Measurements from ENCODE around the gene GTPBP3.
"Not testable (repeated sequence)": the region's sequence is repeated elsewhere in the genome, so short reads cannot be mapped to it uniquely, and the experiment has no call there.

Gene GTPBP3, protein sequence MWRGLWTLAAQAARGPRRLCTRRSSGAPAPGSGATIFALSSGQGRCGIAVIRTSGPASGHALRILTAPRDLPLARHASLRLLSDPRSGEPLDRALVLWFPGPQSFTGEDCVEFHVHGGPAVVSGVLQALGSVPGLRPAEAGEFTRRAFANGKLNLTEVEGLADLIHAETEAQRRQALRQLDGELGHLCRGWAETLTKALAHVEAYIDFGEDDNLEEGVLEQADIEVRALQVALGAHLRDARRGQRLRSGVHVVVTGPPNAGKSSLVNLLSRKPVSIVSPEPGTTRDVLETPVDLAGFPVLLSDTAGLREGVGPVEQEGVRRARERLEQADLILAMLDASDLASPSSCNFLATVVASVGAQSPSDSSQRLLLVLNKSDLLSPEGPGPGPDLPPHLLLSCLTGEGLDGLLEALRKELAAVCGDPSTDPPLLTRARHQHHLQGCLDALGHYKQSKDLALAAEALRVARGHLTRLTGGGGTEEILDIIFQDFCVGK

GRCh38 chr19:17336872-17337674 is at the start of gene GTPBP3:
GTPBP3 (plus strand) TSS chr19:17337553; CDS start chr19:17337612, 59 bp downstream.
- DNase-seq (ENCODE audit: low read depth), result peak; percentile 91
- peak within 1 kb of the TSS; percentile 65 for H3K4me3 ChIP-seq (ENCODE audit: control insufficient read depth, low read depth, low read length)
- no peak for TF ChIP-seq CTCF (IDR thresholded peaks at IDR 0.05; ENCODE audit: control insufficient read depth, insufficient read depth, low read depth, low read length, missing control alignments)

- TF ChIP-seq CTCF (IDR thresholded peaks at IDR 0.05; ENCODE audit: control insufficient read depth, insufficient read depth, low read depth, low read length, missing control alignments), result no peak
- H3K4me3 ChIP-seq (ENCODE audit: control insufficient read depth, low read depth, low read length), result peak overlapping the region; percentile 5; the same call in 1 of the 2 replicates
- DNase-seq (ENCODE audit: low read depth), result peak; percentile 61
Observed at GRCh38 chr19:17289489-17289888, 47.9 kb upstream of the GTPBP3 start.

DNA sequence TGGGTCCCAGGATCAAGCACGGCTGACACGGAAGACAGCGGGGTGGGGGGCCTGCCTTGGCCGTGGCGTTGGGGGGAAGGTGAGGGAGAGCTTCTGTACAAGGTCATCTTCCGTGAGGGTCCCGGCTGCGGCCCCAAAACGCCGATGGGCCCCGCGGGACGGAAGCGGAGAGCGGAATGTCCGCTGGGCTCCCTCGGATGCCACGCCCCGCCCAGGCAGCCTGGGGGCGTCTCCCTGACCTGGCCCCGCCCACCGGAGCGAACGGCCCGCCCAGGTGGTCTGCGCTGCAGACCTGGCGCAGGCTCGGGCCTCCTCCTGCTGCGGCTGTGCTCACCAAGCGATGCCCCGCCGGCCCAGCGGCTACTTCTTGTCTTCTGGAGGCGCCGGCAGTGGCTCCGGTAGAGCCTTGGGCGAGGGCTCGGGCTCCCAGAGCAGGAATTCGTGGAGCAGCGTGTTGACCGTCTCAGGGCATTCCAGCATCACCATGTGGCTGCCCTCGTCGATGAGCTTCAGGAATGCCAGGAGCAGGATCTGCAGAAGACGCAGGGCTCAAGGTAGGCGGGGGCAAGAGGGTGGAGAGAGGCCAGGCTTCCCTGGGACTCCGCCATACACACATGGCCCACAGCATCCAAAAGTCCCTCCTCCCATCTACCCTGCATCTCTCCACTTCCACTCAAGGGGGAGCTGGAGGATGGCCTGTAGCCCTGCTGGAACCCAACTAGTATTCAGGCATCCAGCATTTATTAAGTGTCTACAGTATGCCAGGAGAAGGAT is 44.9 kb upstream of the GTPBP3 start:
- no peak for DNase-seq (ENCODE audit: low read depth)

DNA sequence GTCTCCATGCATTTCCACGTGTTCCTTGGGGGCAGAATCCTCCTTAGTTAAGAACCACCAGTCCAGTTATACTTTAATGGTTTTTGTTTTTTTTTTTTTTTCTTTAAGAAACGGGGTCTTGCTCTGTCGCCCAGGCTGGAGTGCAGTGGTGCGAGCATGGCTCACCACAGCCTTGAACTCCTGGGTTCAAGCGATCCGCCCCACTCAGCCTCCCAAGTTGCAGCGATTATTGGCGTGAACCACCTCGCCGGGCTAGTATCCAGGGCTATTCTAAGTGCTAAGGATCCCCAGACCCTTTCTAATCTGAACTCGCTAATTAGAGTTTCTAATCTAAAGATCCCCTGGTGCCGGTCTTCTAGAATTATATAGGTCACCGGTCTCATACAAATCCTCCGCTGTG is 43.7 kb upstream of the GTPBP3 start:
- DNase-seq (ENCODE audit: low read depth), result no peak
- H3K4me3 ChIP-seq (ENCODE audit: control insufficient read depth, low read depth, low read length), result no peak overlapping the region
- TF ChIP-seq CTCF (IDR thresholded peaks at IDR 0.05; ENCODE audit: control insufficient read depth, insufficient read depth, low read depth, low read length, missing control alignments), result no peak

More for the DNA sequence above, 44.9 kb upstream of the GTPBP3 start:
- peak overlapping the region; percentile 44 for H3K4me3 ChIP-seq (ENCODE audit: control insufficient read depth, low read depth, low read length)
- peak; percentile 88 for TF ChIP-seq CTCF (IDR thresholded peaks at IDR 0.05; ENCODE audit: control insufficient read depth, insufficient read depth, low read depth, low read length, missing control alignments)

DNA sequence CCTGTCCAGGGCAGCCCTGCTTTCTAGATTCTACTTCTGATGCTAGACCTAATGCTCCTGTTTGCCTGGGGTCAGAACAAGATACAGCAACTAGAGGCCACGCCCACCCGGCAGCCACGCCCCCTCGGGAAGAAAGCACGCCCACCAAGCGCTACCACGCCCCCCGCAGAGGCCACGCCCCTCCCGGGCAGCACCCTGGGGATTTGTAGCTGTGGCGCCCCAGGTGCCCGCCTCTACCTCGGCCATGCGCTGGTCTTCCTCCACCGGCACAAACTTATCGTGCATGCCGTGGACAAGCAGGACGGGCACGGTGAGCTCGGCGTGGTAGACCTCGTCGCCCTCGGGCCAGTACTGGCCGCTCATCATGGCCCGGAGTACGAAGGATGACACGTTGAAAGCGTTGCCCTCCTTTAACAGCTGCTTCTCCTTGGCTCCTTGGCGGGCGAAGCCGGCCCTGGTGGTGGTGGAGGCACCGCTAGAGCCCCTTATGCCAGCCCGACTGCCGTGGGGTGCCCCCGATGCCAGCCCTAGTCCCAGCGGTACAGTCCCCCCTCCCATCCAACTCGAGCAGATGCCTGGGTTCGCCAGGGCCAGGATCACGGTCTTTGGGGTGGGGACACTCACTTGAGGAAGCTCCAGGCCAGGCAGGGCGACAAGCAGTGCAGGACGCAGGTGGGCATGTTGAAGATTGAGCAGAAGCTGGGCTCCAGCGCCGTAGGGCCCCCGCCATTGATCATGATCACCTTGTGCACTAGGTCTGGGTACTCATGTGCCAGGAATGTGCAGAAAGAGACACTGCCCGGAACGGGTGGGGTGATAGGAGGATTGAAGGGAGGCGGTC is 43.1 kb upstream of the GTPBP3 start:
- DNase-seq (ENCODE audit: low read depth), result no peak
- TF ChIP-seq CTCF (IDR thresholded peaks at IDR 0.05; ENCODE audit: control insufficient read depth, insufficient read depth, low read depth, low read length, missing control alignments), result no peak
- H3K4me3 ChIP-seq (ENCODE audit: control insufficient read depth, low read depth, low read length), result no peak overlapping the region

GRCh38 chr19:17295551-17295950 is 41.8 kb upstream of the GTPBP3 start:
- not testable (repeated sequence) for DNase-seq (ENCODE audit: low read depth); H3K4me3 ChIP-seq (ENCODE audit: control insufficient read depth, low read depth, low read length)

Data from AG09309 (cell line).